Immature natural killer cell (primary cell): ENCODE data around the gene DHRS3. TPM values are rescaled to one million over a fixed set of nuclear protein-coding genes. Genes with fewer than 3 reads are reported as not detected.
"Not testable (repeated sequence)": the region's sequence is repeated elsewhere in the genome, so short reads cannot be mapped to it uniquely, and the experiment has no call there.

Source experiments
- DNase-seq, 3 donors: peaks; one replicate each; pipeline ENCODE4 v3.0.0; 2022; ENCODE audit warnings: mixed read lengths in 1 of 3
- H3K27ac Mint-ChIP-seq, 6 donors: one replicate each; pipeline ENCODE4 v1.8.0; 2020; ENCODE audit warnings: mixed read lengths in 6 of 6, mild to moderate bottlenecking in 5 of 6, inconsistent platforms in 4 of 6, moderate library complexity in 3 of 6
- H3K27me3 Mint-ChIP-seq, 3 donors: one replicate each; pipeline ENCODE4 v1.8.0; 2020 to 2021; ENCODE audit warnings: low read depth in 3 of 3, mild to moderate bottlenecking in 3 of 3, mixed read lengths in 3 of 3, moderate library complexity in 3 of 3, inconsistent platforms in 1 of 3
- H3K36me3 Mint-ChIP-seq, 3 donors: one replicate each; pipeline ENCODE4 v1.8.0; 2020; ENCODE audit warnings: mixed read lengths in 3 of 3, inconsistent platforms in 2 of 3, mild to moderate bottlenecking in 2 of 3
- H3K4me1 Mint-ChIP-seq, 2 donors: one replicate each; pipeline ENCODE4 v1.8.0; 2020; ENCODE audit warnings: inconsistent platforms in 2 of 2, mild to moderate bottlenecking in 2 of 2, mixed read lengths in 2 of 2, moderate library complexity in 1 of 2
- H3K4me3 Mint-ChIP-seq, 5 donors: one replicate each; pipeline ENCODE4 v1.8.0; 2020; ENCODE audit warnings: mild to moderate bottlenecking in 5 of 5, mixed read lengths in 5 of 5, inconsistent platforms in 3 of 5, moderate library complexity in 3 of 5
- H3K9me3 Mint-ChIP-seq, 6 donors: one replicate each; pipeline ENCODE4 v1.8.0; 2020; ENCODE audit warnings: mild to moderate bottlenecking in 6 of 6, mixed read lengths in 6 of 6, inconsistent platforms in 4 of 6, moderate library complexity in 3 of 6
- polyA plus RNA-seq, 3 donors: library from polyadenylated mRNA; unstranded; fragments of 300-500 nt; fragmentation: Illumina TruSeq; gene quantifications; one replicate each; pipeline ENCODE4 v1.2.3, GENCODE V29; 2021

The DHRS3 gene, protein sequence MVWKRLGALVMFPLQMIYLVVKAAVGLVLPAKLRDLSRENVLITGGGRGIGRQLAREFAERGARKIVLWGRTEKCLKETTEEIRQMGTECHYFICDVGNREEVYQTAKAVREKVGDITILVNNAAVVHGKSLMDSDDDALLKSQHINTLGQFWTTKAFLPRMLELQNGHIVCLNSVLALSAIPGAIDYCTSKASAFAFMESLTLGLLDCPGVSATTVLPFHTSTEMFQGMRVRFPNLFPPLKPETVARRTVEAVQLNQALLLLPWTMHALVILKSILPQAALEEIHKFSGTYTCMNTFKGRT
- polyA plus RNA-seq: 100 to 1,000 TPM in 1 of 3 donors, 10 to 100 TPM in 2; 70.3 to 116 (median 74.3) TPM

DNA sequence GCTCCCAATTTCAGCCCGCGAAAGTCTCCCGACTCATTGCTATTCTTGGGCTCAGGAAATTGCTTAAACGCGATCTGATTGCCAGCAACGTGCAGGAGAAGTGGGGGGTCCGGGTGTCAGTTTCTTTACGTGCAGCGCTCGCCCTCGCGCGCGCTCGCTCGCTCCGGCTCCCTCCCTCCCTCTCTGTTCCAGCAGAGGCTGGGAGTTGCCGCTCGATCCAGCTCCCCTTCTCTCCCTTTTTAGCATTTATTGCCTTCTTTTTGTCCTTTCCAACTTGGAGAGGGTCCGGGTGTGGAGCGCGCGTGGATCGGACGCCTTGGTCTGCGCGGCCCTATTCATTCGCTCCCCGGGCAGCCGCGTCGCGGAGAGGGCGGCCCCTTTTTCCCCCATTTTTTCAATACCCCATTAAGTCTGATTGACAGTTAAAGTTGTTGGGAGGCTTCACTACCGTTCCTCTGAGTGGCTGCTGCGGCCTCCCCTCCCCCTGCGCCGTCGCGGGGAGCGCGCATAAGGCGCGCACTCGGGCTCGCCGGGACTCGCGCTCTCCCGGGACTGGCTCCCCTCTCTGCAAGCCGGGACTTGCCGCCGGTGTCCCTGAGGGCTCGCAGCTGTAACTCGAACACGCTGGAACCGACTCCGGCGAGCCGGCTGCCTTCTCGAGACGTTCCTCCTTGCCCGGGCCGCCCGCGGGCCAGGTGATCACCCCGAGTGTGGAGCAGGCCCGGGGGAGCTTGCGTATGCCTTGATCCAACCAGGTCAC is at the start of gene DHRS3:
TSS of gene DHRS3 (minus strand) at position 310 of the 760 bp plus-strand sequence. CDS start 862 bp downstream, outside the sequence.
- peaks cover 0 to 3% (median 2%) of the 10 kb centered on the region in 3 donors for H3K36me3 Mint-ChIP-seq
- H3K4me1 Mint-ChIP-seq: peaks cover 69 to 70% of the 10 kb centered on the region in 2 donors
- peak within 1 kb of the TSS; percentile 92 to 98 (median 96) for H3K27ac Mint-ChIP-seq
- no peaks in the 10 kb centered on the region for H3K9me3 Mint-ChIP-seq
- peaks cover 23 to 40% (median 37%) of the 10 kb centered on the region in 3 donors for H3K27me3 Mint-ChIP-seq
- H3K4me3 Mint-ChIP-seq: peak within 1 kb of the TSS; percentile 97 to 100 (median 99)
- DNase-seq: peak; percentile 74 to 80 (median 77)

GRCh38 chr1:12666141-12666735 is 48.2 kb upstream of the DHRS3 start:
- peaks cover 1 to 8% (median 4%) of the 10 kb centered on the region in 3 donors for H3K27me3 Mint-ChIP-seq
- DNase-seq: no peak
- H3K4me3 Mint-ChIP-seq: no peak overlapping the region
- no peaks in the 10 kb centered on the region for H3K4me1 Mint-ChIP-seq
- H3K9me3 Mint-ChIP-seq: no peaks in the 10 kb centered on the region
- H3K27ac Mint-ChIP-seq: no peak overlapping the region
- no peaks in the 10 kb centered on the region for H3K36me3 Mint-ChIP-seq

GRCh38 chr1:12665511-12665910 is 47.5 kb upstream of the DHRS3 start:
- Mint-ChIP-seq H3K4me1 (no peaks in the 10 kb centered on the region), H3K27ac (no peak overlapping the region), H3K9me3 (no peaks in the 10 kb centered on the region)

DNA sequence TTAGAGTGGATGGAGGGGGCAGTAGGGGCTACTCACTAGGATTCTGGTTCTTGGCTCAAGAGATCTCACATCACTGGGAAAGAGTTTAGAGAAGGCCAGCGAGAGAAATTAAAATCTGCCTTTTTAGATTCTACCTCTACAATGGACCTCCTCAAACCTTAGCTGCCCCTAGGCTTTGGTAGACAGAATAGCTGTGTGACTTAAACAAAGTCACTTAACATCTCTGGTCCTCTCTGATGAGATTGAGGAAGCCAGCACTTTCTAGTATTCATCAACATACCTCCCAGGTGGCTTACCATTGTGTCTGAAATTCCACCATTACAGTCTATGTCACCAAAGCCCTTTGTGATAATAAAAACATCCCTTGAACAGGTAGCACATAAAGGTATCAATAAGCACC is 44.5 kb upstream of the DHRS3 start:
- Mint-ChIP-seq H3K27ac (no peak overlapping the region), H3K27me3 (peaks cover 1 to 4% (median 4%) of the 10 kb centered on the region in 3 donors), H3K36me3 (no peaks in the 10 kb centered on the region), H3K9me3 (no peaks in the 10 kb centered on the region), H3K4me1 (peaks cover 4 to 6% of the 10 kb centered on the region in 2 donors), H3K4me3 (no peak overlapping the region)
- DNase-seq: no peak

More at GRCh38 chr1:12665511-12665910, 47.5 kb upstream of the DHRS3 start:
- peaks cover 1 to 8% (median 3%) of the 10 kb centered on the region in 3 donors for H3K27me3 Mint-ChIP-seq
- no peaks in the 10 kb centered on the region for H3K36me3 Mint-ChIP-seq
- no peak for DNase-seq
- H3K4me3 Mint-ChIP-seq: no peak overlapping the region

DNA sequence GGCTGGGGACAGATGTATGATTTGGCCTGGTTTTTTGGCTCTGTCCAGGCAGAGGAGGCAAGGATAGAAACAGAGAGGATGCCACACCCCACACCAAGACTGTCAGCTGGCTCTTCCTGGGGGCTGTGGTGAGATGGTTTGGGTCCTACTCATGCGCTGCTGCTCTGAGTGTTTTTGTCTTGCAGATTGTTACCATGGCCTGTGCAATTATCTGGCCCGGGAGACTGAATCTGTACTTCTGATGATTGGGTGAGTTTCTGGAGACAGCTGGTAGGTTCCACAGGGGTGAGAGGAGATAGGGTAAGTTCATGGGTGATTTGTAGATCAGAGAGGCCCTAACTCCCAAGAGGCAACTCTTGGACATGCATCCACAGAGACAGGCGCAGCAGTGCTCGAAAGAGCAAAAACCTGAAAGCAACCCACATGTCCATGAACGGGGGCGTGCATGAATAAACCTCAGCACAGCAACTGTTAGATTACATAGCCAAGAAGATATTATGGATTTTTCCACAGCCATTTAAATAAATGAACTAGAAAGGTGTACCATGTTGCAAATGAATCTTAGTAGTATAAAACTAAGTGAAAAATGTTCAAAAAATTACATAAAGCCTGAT is 43.7 kb upstream of the DHRS3 start:
- H3K4me1 Mint-ChIP-seq: peaks cover 4 to 6% of the 10 kb centered on the region in 2 donors
- H3K36me3 Mint-ChIP-seq: no peaks in the 10 kb centered on the region
- no peaks in the 10 kb centered on the region for H3K9me3 Mint-ChIP-seq
- H3K27ac Mint-ChIP-seq: no peak overlapping the region
- H3K27me3 Mint-ChIP-seq: peaks cover 0 to 4% (median 3%) of the 10 kb centered on the region in 3 donors
- no peak for DNase-seq
- H3K4me3 Mint-ChIP-seq: no peak overlapping the region

- Mint-ChIP-seq H3K27ac (no peak overlapping the region), H3K4me3 (peak overlapping the region in 2 of 5 donors; percentile 6 to 68), H3K27me3 (peaks cover 0 to 2% (median 1%) of the 10 kb centered on the region in 3 donors), H3K4me1 (peaks cover 4 to 6% of the 10 kb centered on the region in 2 donors), H3K9me3 (no peaks in the 10 kb centered on the region), H3K36me3 (no peaks in the 10 kb centered on the region)
- peak; percentile 64 to 71 (median 68) for DNase-seq
Observed at GRCh38 chr1:12658531-12659453, 40.8 kb upstream of the DHRS3 start.

- H3K36me3 Mint-ChIP-seq, DNase-seq, H3K27ac Mint-ChIP-seq, H3K4me1 Mint-ChIP-seq, H3K27me3 Mint-ChIP-seq, H3K9me3 Mint-ChIP-seq, H3K4me3 Mint-ChIP-seq: not testable (repeated sequence)
Observed at GRCh38 chr1:12657885-12658512, 40.0 kb upstream of the DHRS3 start.

GRCh38 chr1:12657060-12657884 is 39.3 kb upstream of the DHRS3 start:
- Mint-ChIP-seq H3K4me1 (peaks cover 4 to 6% of the 10 kb centered on the region in 2 donors), H3K27me3 (peaks cover 0 to 2% (median 1%) of the 10 kb centered on the region in 3 donors), H3K4me3 (no peak overlapping the region), H3K9me3 (no peaks in the 10 kb centered on the region), H3K36me3 (no peaks in the 10 kb centered on the region), H3K27ac (no peak overlapping the region)
- DNase-seq: no peak

DNA sequence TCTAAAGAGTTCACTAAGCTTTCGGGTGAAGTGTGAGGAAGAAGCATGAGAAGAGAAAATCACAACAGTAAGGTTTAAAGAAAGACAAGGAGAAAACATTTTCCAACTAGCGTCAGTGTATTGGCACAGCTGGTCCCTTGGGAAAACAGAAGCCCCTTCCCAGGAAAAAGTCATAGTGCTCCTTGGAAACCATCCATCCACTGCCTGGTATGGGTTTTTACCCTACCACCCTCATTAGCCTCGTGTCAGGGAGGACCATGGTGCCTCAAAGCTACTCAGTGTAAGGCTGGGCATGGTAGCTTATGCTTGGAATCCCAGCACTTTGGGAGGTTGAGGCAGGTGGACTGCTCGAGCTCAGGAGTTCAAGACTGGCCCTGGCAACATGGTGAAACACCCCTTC is 38.6 kb upstream of the DHRS3 start:
- peaks cover 0 to 2% (median 1%) of the 10 kb centered on the region in 3 donors for H3K27me3 Mint-ChIP-seq
- H3K27ac Mint-ChIP-seq: peak overlapping the region in 1 of 6 donors; percentile 45
- H3K9me3 Mint-ChIP-seq: no peaks in the 10 kb centered on the region
- H3K4me1 Mint-ChIP-seq: peaks cover 4 to 6% of the 10 kb centered on the region in 2 donors
- no peak overlapping the region for H3K4me3 Mint-ChIP-seq
- H3K36me3 Mint-ChIP-seq: no peaks in the 10 kb centered on the region
- DNase-seq: no peak

GRCh38 chr1:12654657-12655056 is 36.6 kb upstream of the DHRS3 start:
- Mint-ChIP-seq H3K9me3 (no peaks in the 10 kb centered on the region), H3K4me3 (no peak overlapping the region), H3K36me3 (no peaks in the 10 kb centered on the region), H3K27ac (no peak overlapping the region), H3K4me1 (peaks cover 4 to 6% of the 10 kb centered on the region in 2 donors), H3K27me3 (peaks cover 1 to 2% (median 2%) of the 10 kb centered on the region in 3 donors)
- no peak for DNase-seq

- H3K36me3 Mint-ChIP-seq: no peaks in the 10 kb centered on the region
- H3K27me3 Mint-ChIP-seq: peaks cover 1 to 2% (median 2%) of the 10 kb centered on the region in 3 donors
- no peak overlapping the region for H3K4me3 Mint-ChIP-seq
- DNase-seq: no peak
- peaks cover 6% of the 10 kb centered on the region in 2 donors for H3K4me1 Mint-ChIP-seq
- no peaks in the 10 kb centered on the region for H3K9me3 Mint-ChIP-seq
- H3K27ac Mint-ChIP-seq: no peak overlapping the region
Observed at GRCh38 chr1:12654004-12654567, 36.1 kb upstream of the DHRS3 start.
